ENCODE results near the gene LRIG1.

LRIG1 gene

GRCh38 chr3:66406831-66407610 lies 93.8 kb downstream of the LRIG1 start:
- TF ChIP-seq CTCF (IDR thresholded peaks at IDR 0.05; ENCODE audit: unreplicated experiment in 3 of 3), result no peak
- Mint-ChIP-seq H3K4me3 (no peak overlapping the region), H3K27ac (no peak overlapping the region), H3K4me1 (peaks cover 56% of the 10 kb centered on the region), H3K9me3 (no peaks in the 10 kb centered on the region), H3K27me3 (ENCODE audit: low read depth) (no peaks in the 10 kb centered on the region), H3K36me3 (ENCODE audit: low read depth) (peaks cover 29% of the 10 kb centered on the region)

GRCh38 chr3:66406163-66406562 lies 94.7 kb downstream of the LRIG1 start:
- TF ChIP-seq CTCF (IDR thresholded peaks at IDR 0.05; ENCODE audit: unreplicated experiment in 3 of 3), result no peak
- peaks cover 58% of the 10 kb centered on the region for H3K4me1 Mint-ChIP-seq
- H3K36me3 Mint-ChIP-seq (ENCODE audit: low read depth), result peaks cover 23% of the 10 kb centered on the region
- no peak overlapping the region for H3K4me3 Mint-ChIP-seq
- H3K27me3 Mint-ChIP-seq (ENCODE audit: low read depth), result no peaks in the 10 kb centered on the region
- no peaks in the 10 kb centered on the region for H3K9me3 Mint-ChIP-seq
- H3K27ac Mint-ChIP-seq, result no peak overlapping the region

- Mint-ChIP-seq H3K27ac (no peak overlapping the region), H3K36me3 (ENCODE audit: low read depth) (peaks cover 23% of the 10 kb centered on the region), H3K4me3 (no peak overlapping the region), H3K9me3 (no peaks in the 10 kb centered on the region), H3K4me1 (peaks cover 62% of the 10 kb centered on the region), H3K27me3 (ENCODE audit: low read depth) (no peaks in the 10 kb centered on the region)
- no peak for TF ChIP-seq CTCF (IDR thresholded peaks at IDR 0.05; ENCODE audit: unreplicated experiment in 3 of 3)
Measured at GRCh38 chr3:66405701-66406091, 95.1 kb downstream of the LRIG1 start.

- TF ChIP-seq CTCF (IDR thresholded peaks at IDR 0.05; ENCODE audit: unreplicated experiment in 3 of 3), result no peak
- Mint-ChIP-seq H3K27me3 (ENCODE audit: low read depth) (no peaks in the 10 kb centered on the region), H3K36me3 (ENCODE audit: low read depth) (peaks cover 23% of the 10 kb centered on the region), H3K4me3 (no peak overlapping the region), H3K9me3 (no peaks in the 10 kb centered on the region), H3K27ac (no peak overlapping the region), H3K4me1 (peaks cover 61% of the 10 kb centered on the region)
Measured at GRCh38 chr3:66404903-66405700, 95.7 kb downstream of the LRIG1 start.

- TF ChIP-seq CTCF (IDR thresholded peaks at IDR 0.05; ENCODE audit: unreplicated experiment in 3 of 3), result no peak
- no peak overlapping the region for H3K4me3 Mint-ChIP-seq
- no peaks in the 10 kb centered on the region for H3K27me3 Mint-ChIP-seq (ENCODE audit: low read depth)
- peak overlapping the region in 1 of 3 experiments; percentile 22 for H3K27ac Mint-ChIP-seq
- peaks cover 65% of the 10 kb centered on the region for H3K4me1 Mint-ChIP-seq
- H3K36me3 Mint-ChIP-seq (ENCODE audit: low read depth), result peaks cover 21% of the 10 kb centered on the region
- H3K9me3 Mint-ChIP-seq, result no peaks in the 10 kb centered on the region
Measured at GRCh38 chr3:66404197-66404596, 96.6 kb downstream of the LRIG1 start.

All from nephron (organoid).